Neuronal stem cell (in vitro differentiated cells): ENCODE results near the gene EXOC5.

ENCODE experiments used
- DNase-seq: peaks from one replicate; pipeline ENCODE4 v3.0.0-alpha.2; 2013; ENCODE audit warnings: low spot score
- H2AFZ ChIP-seq: one replicate; pipeline ENCODE4 v1.6.1; 2013; ENCODE audit warnings: mild to moderate bottlenecking, low read length, inconsistent platforms
- H2AK5ac ChIP-seq: 2 replicates; pipeline ENCODE4 v1.6.1; 2013; ENCODE audit warnings: low read depth, mild to moderate bottlenecking, inconsistent platforms, low read length, moderate library complexity, mixed read lengths
- H2BK120ac ChIP-seq: 2 replicates; pipeline ENCODE4 v1.6.1; 2013; ENCODE audit warnings: low read depth, mild to moderate bottlenecking, inconsistent platforms, low read length, moderate library complexity, mixed read lengths
- H2BK12ac ChIP-seq: one replicate; pipeline ENCODE4 v1.6.1; 2013; ENCODE audit warnings: low read length, inconsistent platforms
- H2BK15ac ChIP-seq: 2 replicates; pipeline ENCODE4 v1.6.1; 2013; ENCODE audit warnings: mild to moderate bottlenecking, low read length, inconsistent platforms, mixed read lengths
- H2BK5ac ChIP-seq: one replicate; pipeline ENCODE4 v1.6.1; 2013; ENCODE audit warnings: inconsistent platforms, mild to moderate bottlenecking, low read length, moderate library complexity
- H3K14ac ChIP-seq: one replicate; pipeline ENCODE4 v1.6.1; 2013; ENCODE audit warnings: low read length, inconsistent platforms
- H3K18ac ChIP-seq: 2 replicates; pipeline ENCODE4 v1.6.1; 2013; ENCODE audit warnings: low read length, inconsistent platforms
- H3K23ac ChIP-seq: 2 replicates; pipeline ENCODE4 v1.6.1; 2013; ENCODE audit warnings: low read depth, mild to moderate bottlenecking, mixed read lengths, low read length, inconsistent platforms; ENCODE audit not compliant: poor library complexity
- H3K27ac ChIP-seq: replicated peaks from 3 replicates; pipeline ENCODE4 v1.5.1; 2013; ENCODE audit warnings: low read length, inconsistent platforms
- H3K27me3 ChIP-seq, 3 experiments: 2 replicates each; pipeline ENCODE4 v1.6.1; 2013; ENCODE audit warnings: low read length in 3 of 3, mild to moderate bottlenecking in 2 of 3, inconsistent platforms in 1 of 3, low read depth in 1 of 3, mixed read lengths in 1 of 3, moderate library complexity in 1 of 3; ENCODE audit not compliant: control insufficient read depth in 3 of 3, insufficient read depth in 3 of 3
- H3K36me3 ChIP-seq, 2 donors: replicated peaks in 1 of 2; 2 replicates each; pipeline ENCODE4 v1.6.1; 2013; ENCODE audit warnings: low read length in 2 of 2; ENCODE audit not compliant: control insufficient read depth in 2 of 2, insufficient read depth in 2 of 2
- H3K4ac ChIP-seq: 2 replicates; pipeline ENCODE4 v1.6.1; 2013; ENCODE audit warnings: inconsistent platforms, mild to moderate bottlenecking, low read length, moderate library complexity
- H3K4me1 ChIP-seq, 2 donors: 1 replicate in 1 of 2; 2 replicates in 1 of 2; pipeline ENCODE4 v1.6.1; 2013; ENCODE audit warnings: low read length in 2 of 2, low read depth in 1 of 2; ENCODE audit not compliant: control insufficient read depth in 2 of 2, insufficient read depth in 1 of 2
- H3K4me2 ChIP-seq: one replicate; pipeline ENCODE4 v1.6.1; 2013; ENCODE audit warnings: mild to moderate bottlenecking, low read length, inconsistent platforms; ENCODE audit not compliant: insufficient read depth, poor library complexity, severe bottlenecking
- H3K4me3 ChIP-seq, 2 donors: 2 replicates each; pipeline ENCODE4 v1.5.1; 2013; ENCODE audit warnings: low read length in 2 of 2, mild to moderate bottlenecking in 2 of 2, inconsistent platforms in 1 of 2, moderate library complexity in 1 of 2
- H3K79me1 ChIP-seq: one replicate; pipeline ENCODE4 v1.6.1; 2013; ENCODE audit warnings: low read depth, mild to moderate bottlenecking, inconsistent platforms, low read length, moderate library complexity
- H3K9ac ChIP-seq: one replicate; pipeline ENCODE4 v1.6.1; 2013; ENCODE audit warnings: mild to moderate bottlenecking, low read depth, low read length, inconsistent platforms; ENCODE audit not compliant: poor library complexity
- H3K9me3 ChIP-seq, 2 donors: replicated peaks in 1 of 2; 2 replicates each; pipeline versions ENCODE3 to v1.6.1; 2013; ENCODE audit warnings: low read length in 2 of 2, mild to moderate bottlenecking in 2 of 2, inconsistent platforms in 1 of 2, low read depth in 1 of 2, mixed read lengths in 1 of 2, moderate library complexity in 1 of 2; ENCODE audit not compliant: control insufficient read depth in 2 of 2, insufficient read depth in 1 of 2
- H4K8ac ChIP-seq: one replicate; pipeline ENCODE4 v1.6.1; 2013; ENCODE audit warnings: low read depth, mild to moderate bottlenecking, inconsistent platforms, low read length, moderate library complexity
- H4K91ac ChIP-seq: one replicate; pipeline ENCODE4 v1.6.1; 2013; ENCODE audit warnings: low read length, low read depth, mild to moderate bottlenecking, inconsistent platforms; ENCODE audit not compliant: poor library complexity
- WGBS, 2 donors: extraction: QIAGEN DNeasy Blood & Tissue Kit; methylation state at CpG; one replicate each; pipeline ENCODE4 v1.1.7; 2013; ENCODE audit warnings: missing lambda C conversion rate in 2 of 2, mixed read lengths in 1 of 2; ENCODE audit not compliant: insufficient read length in 2 of 2, insufficient replicate concordance in 1 of 2; ENCODE audit errors: extremely low coverage in 2 of 2; 5-methylcytosine and 5-hydroxymethylcytosine counted together

The EXOC5 gene

GRCh38 chr14:57174466-57174865 lies 94.2 kb downstream of the EXOC5 start:
- Histone ChIP-seq H3K79me1 (no peaks in the 10 kb centered on the region), H2BK120ac (no peak overlapping the region), H3K14ac (no peak overlapping the region), H3K36me3 (no peaks in the 10 kb centered on the region), H3K4ac (no peak overlapping the region), H2BK12ac (no peak overlapping the region), H4K91ac (no peak overlapping the region), H2AK5ac (no peak overlapping the region), H2AFZ (no peak overlapping the region), H3K9ac (no peak overlapping the region), H3K23ac (no peak overlapping the region), H2BK5ac (no peak overlapping the region), H3K18ac (no peak overlapping the region), H2BK15ac (no peak overlapping the region), H3K4me2 (no peak overlapping the region), H3K4me1 (peaks cover 0 to 2% of the 10 kb centered on the region in 2 donors), H3K27me3 (peaks cover 0 to 29% (median 0%) of the 10 kb centered on the region in 3 experiments), H3K4me3 (no peak overlapping the region), H4K8ac (no peak overlapping the region), H3K9me3 (no peaks in the 10 kb centered on the region), H3K27ac (no peak overlapping the region)
- WGBS, 2 donors: no CpG with 5 or more reads among the region's 4 CpGs
- no peak for DNase-seq

GRCh38 chr14:57171903-57172302 lies 96.8 kb downstream of the EXOC5 start:
- no peak overlapping the region for H3K14ac ChIP-seq
- no peak overlapping the region for H2BK120ac ChIP-seq
- DNase-seq: no peak
- H3K36me3 ChIP-seq: no peaks in the 10 kb centered on the region
- no peak overlapping the region for H2AK5ac ChIP-seq
- no peak overlapping the region for H2AFZ ChIP-seq
- H3K23ac ChIP-seq: no peak overlapping the region
- no peak overlapping the region for H3K4me2 ChIP-seq
- no peaks in the 10 kb centered on the region for H3K9me3 ChIP-seq
- no peak overlapping the region for H3K4me3 ChIP-seq
- no peak overlapping the region for H2BK15ac ChIP-seq
- H2BK5ac ChIP-seq: no peak overlapping the region
- no peak overlapping the region for H2BK12ac ChIP-seq
- no peaks in the 10 kb centered on the region for H3K79me1 ChIP-seq
- no CpG with 5 or more reads among the region's 3 CpGs for WGBS, 2 donors
- no peak overlapping the region for H4K8ac ChIP-seq
- H3K27ac ChIP-seq: no peak overlapping the region
- H3K18ac ChIP-seq: no peak overlapping the region
- peaks cover 0 to 4% of the 10 kb centered on the region in 2 donors for H3K4me1 ChIP-seq
- no peak overlapping the region for H4K91ac ChIP-seq
- no peak overlapping the region for H3K9ac ChIP-seq
- H3K27me3 ChIP-seq: peaks cover 0 to 27% (median 0%) of the 10 kb centered on the region in 3 experiments
- no peak overlapping the region for H3K4ac ChIP-seq

GRCh38 chr14:57171363-57171762 lies 97.3 kb downstream of the EXOC5 start:
- Histone ChIP-seq H3K4ac (no peak overlapping the region), H3K18ac (no peak overlapping the region), H3K14ac (no peak overlapping the region), H3K27ac (no peak overlapping the region), H3K79me1 (no peaks in the 10 kb centered on the region), H2BK15ac (no peak overlapping the region), H3K4me2 (no peak overlapping the region), H2BK12ac (no peak overlapping the region), H4K8ac (no peak overlapping the region), H2BK5ac (no peak overlapping the region), H2AK5ac (no peak overlapping the region), H3K9ac (no peak overlapping the region), H3K27me3 (peaks cover 0 to 27% (median 0%) of the 10 kb centered on the region in 3 experiments), H3K36me3 (no peaks in the 10 kb centered on the region), H3K4me3 (no peak overlapping the region), H3K9me3 (no peaks in the 10 kb centered on the region), H3K4me1 (peaks cover 0 to 4% of the 10 kb centered on the region in 2 donors), H2AFZ (no peak overlapping the region), H4K91ac (no peak overlapping the region), H3K23ac (no peak overlapping the region), H2BK120ac (no peak overlapping the region)
- WGBS, 2 donors: no CpG with 5 or more reads among the region's 5 CpGs
- DNase-seq: no peak

GRCh38 chr14:57169901-57170300 lies 98.8 kb downstream of the EXOC5 start:
- no CpG with 5 or more reads among the region's 3 CpGs for WGBS, 2 donors
- H2AK5ac ChIP-seq: no peak overlapping the region
- H2AFZ ChIP-seq: no peak overlapping the region
- no peak overlapping the region for H4K8ac ChIP-seq
- no peak overlapping the region for H3K9ac ChIP-seq
- H2BK12ac ChIP-seq: no peak overlapping the region
- H2BK120ac ChIP-seq: no peak overlapping the region
- no peak for DNase-seq
- no peaks in the 10 kb centered on the region for H3K79me1 ChIP-seq
- H3K27ac ChIP-seq: no peak overlapping the region
- H3K4me1 ChIP-seq: peaks cover 0 to 4% of the 10 kb centered on the region in 2 donors
- H3K14ac ChIP-seq: no peak overlapping the region
- peaks cover 0 to 22% (median 0%) of the 10 kb centered on the region in 3 experiments for H3K27me3 ChIP-seq
- H3K18ac ChIP-seq: no peak overlapping the region
- H2BK5ac ChIP-seq: no peak overlapping the region
- H3K4ac ChIP-seq: no peak overlapping the region
- H3K4me2 ChIP-seq: no peak overlapping the region
- no peak overlapping the region for H2BK15ac ChIP-seq
- H4K91ac ChIP-seq: no peak overlapping the region
- H3K9me3 ChIP-seq: no peaks in the 10 kb centered on the region
- H3K4me3 ChIP-seq: no peak overlapping the region
- no peak overlapping the region for H3K23ac ChIP-seq
- H3K36me3 ChIP-seq: no peaks in the 10 kb centered on the region
